ENCODE data around the gene NELFE.
"Not testable (repeated sequence)": the region's sequence is repeated elsewhere in the genome, so short reads cannot be mapped to it uniquely, and the experiment has no call there.

Gene NELFE

GRCh38 chr6:31956796-31957195, 2.0 kb downstream of the NELFE start:
- no peak overlapping the region for H3K27ac ChIP-seq
- no peak overlapping the region for H3K4me3 ChIP-seq

- H3K4me3 ChIP-seq: no peak overlapping the region
- H3K27ac ChIP-seq: no peak overlapping the region
Measured at GRCh38 chr6:31954511-31954910, 4.3 kb downstream of the NELFE start.

- Histone ChIP-seq H3K27ac (peak overlapping the region in 4 of 21 experiments; percentile 7 to 41 (median 18)), H3K4me3 (no peak overlapping the region)
Measured at GRCh38 chr6:31952890-31953289, 5.9 kb downstream of the NELFE start.

- H3K4me3 ChIP-seq: no peak overlapping the region
- H3K27ac ChIP-seq: peak overlapping the region in 4 of 21 experiments; percentile 7 to 41 (median 25)
Measured at GRCh38 chr6:31952140-31952805, 6.5 kb downstream of the NELFE start.

GRCh38 chr6:31949926-31950548, 8.7 kb downstream of the NELFE start:
- Histone ChIP-seq H3K4me3 (no peak overlapping the region), H3K27ac (no peak overlapping the region)

GRCh38 chr6:31948753-31949413, 9.9 kb downstream of the NELFE start:
- Histone ChIP-seq H3K4me3 (no peak overlapping the region), H3K27ac (peak overlapping the region in 2 of 21 experiments; percentile 35 to 38)

- Histone ChIP-seq H3K27ac (peak overlapping the region in 2 of 21 experiments; percentile 38 to 45), H3K4me3 (no peak overlapping the region)
Measured at GRCh38 chr6:31948306-31948705, 10.5 kb downstream of the NELFE start.

GRCh38 chr6:31947864-31948263, 10.9 kb downstream of the NELFE start:
- H3K4me3 ChIP-seq: no peak overlapping the region
- peak overlapping the region in 3 of 21 experiments; percentile 1 to 45 (median 16) for H3K27ac ChIP-seq

- Histone ChIP-seq H3K4me3 (no peak overlapping the region), H3K27ac (peak overlapping the region in 9 of 21 experiments; percentile 16 to 92 (median 85))
Measured at GRCh38 chr6:31947070-31947675, 11.6 kb downstream of the NELFE start.

- H3K4me3 ChIP-seq: peak overlapping the region in 3 of 7 experiments; percentile 0 to 26 (median 23)
Measured at GRCh38 chr6:31946370-31946885, 12.3 kb downstream of the NELFE start.

GRCh38 chr6:31945507-31946369, 13.0 kb downstream of the NELFE start, which contains the start of gene CFB:
TSS of gene CFB (plus strand) at chr6:31946095. CDS start at chr6:31946222, 127 bp downstream.
- peak within 1 kb of the TSS in 20 of 21 experiments; percentile 25 to 92 (median 83) for H3K27ac ChIP-seq
- H3K4me3 ChIP-seq: peak within 1 kb of the TSS in 3 of 7 experiments; percentile 0 to 26 (median 23)

More at GRCh38 chr6:31946370-31946885, 12.3 kb downstream of the NELFE start:
- peak overlapping the region in 18 of 21 experiments; percentile 25 to 92 (median 84) for H3K27ac ChIP-seq

GRCh38 chr6:31945154-31945506, 13.6 kb downstream of the NELFE start:
- peak overlapping the region in 2 of 7 experiments; percentile 23 to 26 for H3K4me3 ChIP-seq
- H3K27ac ChIP-seq: peak overlapping the region in 20 of 21 experiments; percentile 25 to 92 (median 83)

GRCh38 chr6:31943742-31944141, 15.0 kb downstream of the NELFE start:
- Histone ChIP-seq H3K4me3 (no peak overlapping the region), H3K27ac (no peak overlapping the region)

GRCh38 chr6:31940256-31940664, 18.5 kb downstream of the NELFE start:
- Histone ChIP-seq H3K27ac (no peak overlapping the region), H3K4me3 (no peak overlapping the region)

GRCh38 chr6:31935823-31936222, 22.9 kb downstream of the NELFE start:
- Histone ChIP-seq H3K27ac (no peak overlapping the region), H3K4me3 (no peak overlapping the region)

GRCh38 chr6:31935021-31935420, 23.8 kb downstream of the NELFE start:
- no peak overlapping the region for H3K4me3 ChIP-seq
- H3K27ac ChIP-seq: no peak overlapping the region

GRCh38 chr6:31933537-31933936, 25.2 kb downstream of the NELFE start:
- Histone ChIP-seq H3K27ac (no peak overlapping the region), H3K4me3 (no peak overlapping the region)

- H3K4me3 ChIP-seq: peak overlapping the region in 3 of 7 experiments; percentile 14 to 34 (median 22)
- not testable (repeated sequence) for H3K27ac ChIP-seq
Measured at GRCh38 chr6:31932137-31932536, 26.6 kb downstream of the NELFE start.

- H3K4me3 ChIP-seq: no peak overlapping the region
- H3K27ac ChIP-seq: no peak overlapping the region
Measured at GRCh38 chr6:31930962-31931361, 27.8 kb downstream of the NELFE start.
